Transverse colon (tissue), 4 donors: ENCODE results near the gene KIF1C. TPM values are rescaled to one million over a fixed set of nuclear protein-coding genes. Genes with fewer than 3 reads are reported as not detected.

Source experiments
- DNase-seq: peaks from one replicate; pipeline ENCODE4 v3.0.0-alpha.2; 2019
- H3K27ac ChIP-seq, 4 donors: fragments of 200-600 bp; sonication (generic); 2 replicates each; pipeline ENCODE4 v1.5.1; 2016 to 2018; ENCODE audit warnings: inconsistent platforms in 4 of 4
- H3K27me3 ChIP-seq: fragments of 200-600 bp; sonication (generic); 2 replicates; pipeline ENCODE4 v1.5.1; 2017; ENCODE audit warnings: inconsistent platforms
- H3K36me3 ChIP-seq, 4 donors: fragments of 200-600 bp; sonication (generic); 2 replicates each; pipeline ENCODE4 v1.5.1; 2017 to 2019; ENCODE audit warnings: inconsistent platforms in 4 of 4
- H3K4me1 ChIP-seq, 4 donors: fragments of 200-600 bp; sonication (generic); 2 replicates each; pipeline ENCODE4 v1.5.1; 2017 to 2020; ENCODE audit warnings: inconsistent platforms in 4 of 4
- H3K4me3 ChIP-seq, 4 donors: fragments of 200-600 bp; sonication (generic); 1 replicate in 1 of 4; 2 replicates in 3 of 4; pipeline versions ENCODE4 v1.5.1 to v1.6.1; 2017 to 2019; ENCODE audit warnings: inconsistent platforms in 4 of 4
- H3K9me3 ChIP-seq, 2 donors: fragments of 200-600 bp; sonication (generic); 2 replicates each; pipeline ENCODE4 v1.5.1; 2017 to 2019; ENCODE audit warnings: inconsistent platforms in 2 of 2
- CTCF ChIP-seq, 5 experiments: fragments of 200-600 bp in 3 of 5; fragments of 450-650 bp in 2 of 5; sonication (generic) in 3 of 5; IDR thresholded peaks; 1 replicate in 2 of 5; 2 replicates in 3 of 5; pipeline ENCODE4 v1.5.1; 2016 to 2017; ENCODE audit warnings: antibody characterized with exemption in 5 of 5, inconsistent platforms in 3 of 5, mild to moderate bottlenecking in 2 of 5, moderate library complexity in 1 of 5
- EP300 ChIP-seq: sonication (generic); formaldehyde crosslinking; IDR thresholded peaks from one replicate; pipeline ENCODE4 v1.6.1; 2017; ENCODE audit warnings: antibody characterized with exemption, low read depth
- POLR2A ChIP-seq: fragments of 450-650 bp; IDR thresholded peaks from one replicate; pipeline ENCODE4 v1.6.1; 2016; ENCODE audit warnings: antibody characterized with exemption, mild to moderate bottlenecking, moderate library complexity
- POLR2AphosphoS5 ChIP-seq, 3 donors: sonication (generic); formaldehyde crosslinking; IDR thresholded peaks; one replicate each; pipeline ENCODE4 v1.6.1; 2016; ENCODE audit warnings: antibody characterized with exemption in 3 of 3
- WGBS, 2 donors: methylation state at CpG; one replicate each; pipeline ENCODE4 v1.1.5; 2018; ENCODE audit warnings: low coverage in 1 of 2; 5-methylcytosine and 5-hydroxymethylcytosine counted together
- in situ Hi-C, 4 donors: fragments of 200-750 bp; cut with MboI; loops; one replicate each; pipeline versions ENCODE4 v1.15.0 to v1.15.1; 2017; ENCODE audit warnings: low sequenced_read_pairs in 3 of 4, low pct_ligation_motif_present in 1 of 4, low pct_unique_long_range_greater_than_20kb in 1 of 4
- intact Hi-C: fragments of 100-400 bp; cut with DNase I; formaldehyde crosslinking; loops from one replicate; pipeline ENCODE4 v1.15.1; 2023; ENCODE audit warnings: low total_unique reads
- small RNA-seq, 4 donors: library from RNA; depleted of rRNA; stranded (forward); fragments of <200 nt; gene quantifications; one replicate each; pipeline ENCODE3, GENCODE V24; 2016
- total RNA-seq, 4 donors: library from RNA; depleted of rRNA; stranded (reverse); fragments of >200 nt; gene quantifications; one replicate each; pipeline ENCODE4 v1.1.0, GENCODE V29; 2016

KIF1C gene
- total RNA-seq, 4 donors from 2014 or later = 106 to 125 (median 114) TPM

GRCh38 chr17:5077781-5078105, 80.0 kb downstream of the KIF1C start:
- Histone ChIP-seq H3K4me3 (peak overlapping the region; percentile 54 to 76 (median 70)), H3K27ac (peak overlapping the region; percentile 85 to 89 (median 87)), H3K27me3 (no peaks in the 10 kb centered on the region), H3K9me3 (peaks cover 0 to 6% of the 10 kb centered on the region in 2 donors), H3K36me3 (peaks cover 0 to 6% (median 0%) of the 10 kb centered on the region in 4 donors), H3K4me1 (peaks cover 5 to 20% (median 11%) of the 10 kb centered on the region in 4 donors)
- DNase-seq = no peak
- WGBS, 2 donors = 25% methylated on average over 14 of the region's 14 CpGs; no CpG with 5 or more reads in 1 of the 2 donors
- intact Hi-C loops (no loop called here), in situ Hi-C loops (no loop called here)
- TF ChIP-seq POLR2AphosphoS5 (IDR thresholded peaks at IDR 0.05) (no peak), EP300 (no peak), CTCF (IDR thresholded peaks at IDR 0.05) (no peak), POLR2A (no peak)

Small RNA genes lying within 50 kb of the gene (small RNA-seq; reads per million reads assigned to genes)
- gene MIR6864 (0 to 0.18 (median 0) reads per million in 4 donors), gene MIR6865 (0 to 0.28 (median 0.06) reads per million in 4 donors)

Other genes with a start within 250 kb of the KIF1C start
- gene TM4SF5, start 226.1 kb upstream of the KIF1C start, total RNA-seq = 10 to 100 TPM in 3 of 4 donors, 1 to 10 TPM in 1; 5.2 to 42.6 (median 26.1) TPM
- gene VMO1, start 211.6 kb upstream of the KIF1C start, total RNA-seq = 1 to 10 TPM in 2 of 4 donors, under 1 TPM in 1, not detected in 1; 0.68 to 5.2 (median 1.9) TPM
- 1 to 10 TPM in 1 of 4 donors, under 1 TPM in 1, not detected in 2; 0.41 to 1.7 TPM for gene GLTPD2, start 209.0 kb upstream of the KIF1C start, total RNA-seq
- 100 to 1,000 TPM in 2 of 4 donors, 10 to 100 TPM in 2; 34.0 to 111 (median 80.9) TPM for gene PSMB6, start 201.8 kb upstream of the KIF1C start, total RNA-seq
- gene PLD2, start 190.8 kb upstream of the KIF1C start, total RNA-seq = 10 to 100 TPM; 13.9 to 81.9 (median 18.9) TPM
- 100 to 1,000 TPM; 128 to 406 (median 181) TPM for gene MINK1, start 164.6 kb upstream of the KIF1C start, total RNA-seq
- 1 to 10 TPM in 3 of 4 donors, not detected in 1; 1.8 to 3.2 (median 2.1) TPM for gene C17orf107, start 98.4 kb upstream of the KIF1C start, total RNA-seq
- gene CHRNE, start 94.9 kb upstream of the KIF1C start, total RNA-seq = under 1 TPM in 1 of 4 donors, not detected in 3; 0.32 TPM
- not detected for gene GP1BA, start 65.7 kb upstream of the KIF1C start, total RNA-seq
- gene SLC25A11, start 57.9 kb upstream of the KIF1C start, total RNA-seq = 100 to 1,000 TPM in 1 of 4 donors, 10 to 100 TPM in 3; 62.4 to 120 (median 83.9) TPM
- 100 to 1,000 TPM in 1 of 4 donors, 10 to 100 TPM in 3; 57.2 to 348 (median 73.7) TPM for gene RNF167, start 57.7 kb upstream of the KIF1C start, total RNA-seq
- 1,000 to 10,000 TPM in 1 of 4 donors, 100 to 1,000 TPM in 3; 743 to 1,049 (median 945) TPM for gene PFN1, start 49.4 kb upstream of the KIF1C start, total RNA-seq
- gene ENO3, start 46.8 kb upstream of the KIF1C start, total RNA-seq = 100 to 1,000 TPM in 1 of 4 donors, 10 to 100 TPM in 1, 1 to 10 TPM in 2; 2.5 to 211 (median 12.9) TPM
- 10 to 100 TPM in 3 of 4 donors, 1 to 10 TPM in 1; 8.2 to 64.7 (median 47.4) TPM for gene SPAG7, start 30.1 kb upstream of the KIF1C start, total RNA-seq
- gene CAMTA2, start 10.3 kb upstream of the KIF1C start, total RNA-seq = 10 to 100 TPM; 35.9 to 71.8 (median 51.8) TPM
- 1 to 10 TPM in 2 of 4 donors, not detected in 2; 1.8 to 2.2 TPM for gene INCA1, start 428 bp upstream of the KIF1C start, total RNA-seq
- 1 to 10 TPM in 3 of 4 donors, not detected in 1; 1.3 to 6.0 (median 3.4) TPM for gene SLC52A1, start 37.5 kb downstream of the KIF1C start, total RNA-seq
- 10 to 100 TPM in 1 of 4 donors, 1 to 10 TPM in 3; 6.0 to 11.6 (median 8.6) TPM for gene ZFP3, start 80.5 kb downstream of the KIF1C start, total RNA-seq
- 10 to 100 TPM in 2 of 4 donors, 1 to 10 TPM in 2; 6.8 to 69.6 (median 27.2) TPM for gene ZNF232, start 113.9 kb downstream of the KIF1C start, total RNA-seq
- gene USP6, start 118.1 kb downstream of the KIF1C start, total RNA-seq = under 1 TPM in 2 of 4 donors, not detected in 2; under 0.01 to 0.82 TPM
- 10 to 100 TPM in 1 of 4 donors, 1 to 10 TPM in 3; 1.5 to 17.0 (median 4.5) TPM for gene ZNF594, start 193.9 kb downstream of the KIF1C start, total RNA-seq
- gene SCIMP, start 236.9 kb downstream of the KIF1C start, total RNA-seq = 1 to 10 TPM in 2 of 4 donors, under 1 TPM in 1, not detected in 1; 0.82 to 9.1 (median 2.6) TPM